GM23248 (cell line): ENCODE results near the gene KDM7A. TPM values are rescaled to one million over a fixed set of nuclear protein-coding genes. Genes with fewer than 3 reads are reported as not detected.

Experiments used
- DNase-seq: peaks from one replicate; pipeline ENCODE4 v3.0.0-alpha.2; 2015
- H2AFZ ChIP-seq: fragments of 200-600 bp; sonication (generic); 2 replicates; pipeline ENCODE4 v1.6.1; 2016; ENCODE audit warnings: antibody characterized with exemption
- H3F3A ChIP-seq: fragments of 200-600 bp; sonication (generic); 2 replicates; pipeline ENCODE4 v1.6.1; 2016; ENCODE audit warnings: mild to moderate bottlenecking, antibody characterized with exemption, mixed run types; ENCODE audit not compliant: insufficient read depth
- H3K27ac ChIP-seq: fragments of 200-600 bp; sonication (generic); 2 replicates; pipeline ENCODE4 v1.5.1; 2016; ENCODE audit warnings: mild to moderate bottlenecking
- H3K27me3 ChIP-seq: fragments of 200-600 bp; sonication (generic); replicated peaks from 2 replicates; pipeline ENCODE4 v1.6.1; 2016; ENCODE audit warnings: mild to moderate bottlenecking; ENCODE audit not compliant: insufficient read depth
- H3K36me3 ChIP-seq: fragments of 200-600 bp; sonication (generic); 2 replicates; pipeline ENCODE4 v1.6.1; 2016; ENCODE audit warnings: low read depth, mild to moderate bottlenecking
- H3K4me1 ChIP-seq: fragments of 200-600 bp; sonication (generic); 2 replicates; pipeline ENCODE4 v1.6.1; 2016; ENCODE audit warnings: mild to moderate bottlenecking; ENCODE audit not compliant: insufficient read depth
- H3K4me2 ChIP-seq: fragments of 200-600 bp; sonication (generic); one replicate; pipeline ENCODE4 v1.6.1; 2016; ENCODE audit warnings: mild to moderate bottlenecking; ENCODE audit not compliant: unreplicated experiment
- H3K4me3 ChIP-seq: fragments of 200-600 bp; sonication (generic); 2 replicates; pipeline ENCODE4 v1.5.1; 2016; ENCODE audit warnings: mild to moderate bottlenecking
- H3K79me2 ChIP-seq: fragments of 200-600 bp; sonication (generic); 2 replicates; pipeline ENCODE4 v1.6.1; 2016; ENCODE audit warnings: mild to moderate bottlenecking; ENCODE audit not compliant: insufficient read depth
- H3K9ac ChIP-seq: fragments of 200-600 bp; sonication (generic); 2 replicates; pipeline ENCODE4 v1.6.1; 2016; ENCODE audit warnings: mild to moderate bottlenecking
- H3K9me2 ChIP-seq: fragments of 200-600 bp; sonication (generic); 2 replicates; pipeline ENCODE4 v1.6.1; 2016; ENCODE audit warnings: mixed run types, mild to moderate bottlenecking, moderate library complexity; ENCODE audit not compliant: insufficient read depth
- H3K9me3 ChIP-seq: fragments of 200-600 bp; sonication (generic); one replicate; pipeline ENCODE4 v1.6.1; 2017; ENCODE audit warnings: low read depth
- H4K20me1 ChIP-seq: fragments of 200-600 bp; sonication (generic); 2 replicates; pipeline ENCODE4 v1.6.0; 2016; ENCODE audit not compliant: insufficient read depth
- EZH2 ChIP-seq: fragments of 200-600 bp; sonication (generic); IDR thresholded peaks from 2 replicates; pipeline ENCODE4 v1.6.1; 2018; ENCODE audit warnings: antibody characterized with exemption, mild to moderate bottlenecking; ENCODE audit not compliant: insufficient read depth, poor library complexity, severe bottlenecking
- EZH2phosphoT487 ChIP-seq: fragments of 200-600 bp; sonication (generic); IDR thresholded peaks from 2 replicates; pipeline ENCODE4 v1.6.1; 2018; ENCODE audit warnings: antibody characterized with exemption, moderate library complexity, mild to moderate bottlenecking, low read depth; ENCODE audit not compliant: insufficient read depth
- WGBS, 2 experiments: methylation state at CpG; one replicate each; pipeline ENCODE4 v1.1.6; 2015 to 2017; ENCODE audit warnings: low lambda C conversion rate in 2 of 2, low coverage in 1 of 2; ENCODE audit errors: missing lambda C conversion rate in 2 of 2; 5-methylcytosine and 5-hydroxymethylcytosine counted together
- in situ Hi-C: fragments of 300-500 bp; cut with MboI; formaldehyde crosslinking; loops from 2 replicates; pipeline ENCODE4 v1.15.0; 2020
- polyA plus RNA-seq: library from polyadenylated mRNA; unstranded; fragments of >200 nt; fragmentation: Nextera tagmentation; extraction: Ambion mirVana; gene quantifications from 2 replicates; pipeline ENCODE4 v1.2.1, GENCODE V29; 2016
- total RNA-seq: library from RNA; depleted of rRNA; stranded (reverse); fragments of >200 nt; shearing (Covaris generic); gene quantifications from 2 replicates; pipeline ENCODE4 v1.2.3, GENCODE V29; 2014

Gene KDM7A
- total and polyA plus RNA-seq, 2 experiments from 2014 or later, result 2.3 to 6.7 TPM

- in situ Hi-C loops, result no loop called here
- Histone ChIP-seq H3K4me1 (no peaks in the 10 kb centered on the region), H3K9me2 (no peaks in the 10 kb centered on the region), H3K4me2 (no peak overlapping the region), H3K27ac (no peak overlapping the region), H3F3A (0 out of 2 replicates have a peak, but pooled peaks cover 8% of the 10 kb centered on the region), H3K9me3 (no peaks in the 10 kb centered on the region), H2AFZ (no peak overlapping the region), H3K79me2 (peaks cover 99% of the 10 kb centered on the region), H4K20me1 (no peaks in the 10 kb centered on the region), H3K9ac (no peak overlapping the region), H3K27me3 (no peaks in the 10 kb centered on the region), H3K4me3 (no peak overlapping the region), H3K36me3 (no peaks in the 10 kb centered on the region; the same call in 1 of the 2 replicates)
- no peak for DNase-seq
- WGBS, 2 experiments, result 93 to 94% methylated on average over 7 of the region's 7 CpGs
- no peak for TF ChIP-seq EZH2phosphoT487
- TF ChIP-seq EZH2, result no peak
Observed at GRCh38 chr7:140153666-140154161, 23.1 kb downstream of the KDM7A start.

- Histone ChIP-seq H3K9me3 (no peaks in the 10 kb centered on the region), H3K4me1 (no peaks in the 10 kb centered on the region), H3K4me2 (no peak overlapping the region), H3K4me3 (no peak overlapping the region), H3K36me3 (no peaks in the 10 kb centered on the region), H3K27me3 (no peaks in the 10 kb centered on the region), H3K9ac (no peak overlapping the region), H4K20me1 (no peaks in the 10 kb centered on the region), H2AFZ (no peak overlapping the region), H3K9me2 (no peaks in the 10 kb centered on the region), H3K79me2 (peaks cover 99% of the 10 kb centered on the region), H3K27ac (no peak overlapping the region), H3F3A (no peaks in the 10 kb centered on the region)
- in situ Hi-C loops, result no loop called here
- no peak for DNase-seq
- TF ChIP-seq EZH2 (no peak), EZH2phosphoT487 (no peak)
- WGBS, 2 experiments, result 56 to 57% methylated on average over 4 of the region's 4 CpGs
Observed at GRCh38 chr7:140146574-140146973, 30.2 kb downstream of the KDM7A start.

GRCh38 chr7:140145709-140146108 lies 31.1 kb downstream of the KDM7A start:
- no peaks in the 10 kb centered on the region for H3F3A ChIP-seq
- H4K20me1 ChIP-seq, result no peaks in the 10 kb centered on the region
- no peak overlapping the region for H3K4me3 ChIP-seq
- peaks cover 99% of the 10 kb centered on the region for H3K79me2 ChIP-seq
- no peaks in the 10 kb centered on the region for H3K27me3 ChIP-seq
- no peak overlapping the region for H3K27ac ChIP-seq
- H3K9me2 ChIP-seq, result no peaks in the 10 kb centered on the region
- TF ChIP-seq EZH2 (no peak), EZH2phosphoT487 (no peak)
- no peak overlapping the region for H3K4me2 ChIP-seq
- no peak overlapping the region for H3K9ac ChIP-seq
- no peak for DNase-seq
- in situ Hi-C loops, result no loop called here
- H3K9me3 ChIP-seq, result no peaks in the 10 kb centered on the region
- H2AFZ ChIP-seq, result no peak overlapping the region
- no peaks in the 10 kb centered on the region for H3K36me3 ChIP-seq
- H3K4me1 ChIP-seq, result no peaks in the 10 kb centered on the region

- in situ Hi-C loops, result no loop called here
- no peak overlapping the region for H3K27ac ChIP-seq
- H4K20me1 ChIP-seq, result no peaks in the 10 kb centered on the region
- H2AFZ ChIP-seq, result no peak overlapping the region
- TF ChIP-seq EZH2, result no peak
- no peak for TF ChIP-seq EZH2phosphoT487
- no peaks in the 10 kb centered on the region for H3K27me3 ChIP-seq
- peak; percentile 18 for DNase-seq
- H3F3A ChIP-seq, result no peaks in the 10 kb centered on the region
- no peaks in the 10 kb centered on the region for H3K9me2 ChIP-seq
- H3K79me2 ChIP-seq, result peaks cover 99% of the 10 kb centered on the region
- no peaks in the 10 kb centered on the region for H3K4me1 ChIP-seq
- no peak overlapping the region for H3K4me3 ChIP-seq
- WGBS, 2 experiments, result 93 to 100% methylated on average over 2 of the region's 2 CpGs
- no peaks in the 10 kb centered on the region for H3K9me3 ChIP-seq
- no peaks in the 10 kb centered on the region for H3K36me3 ChIP-seq
- no peak overlapping the region for H3K9ac ChIP-seq
- H3K4me2 ChIP-seq, result no peak overlapping the region
Observed at GRCh38 chr7:140144821-140145220, 32.0 kb downstream of the KDM7A start.

- no peak overlapping the region for H3K27ac ChIP-seq
- no peaks in the 10 kb centered on the region for H3K9me2 ChIP-seq
- no peak for DNase-seq
- H4K20me1 ChIP-seq, result no peaks in the 10 kb centered on the region
- peaks cover 99% of the 10 kb centered on the region for H3K79me2 ChIP-seq
- TF ChIP-seq EZH2phosphoT487, result no peak
- TF ChIP-seq EZH2, result no peak
- H2AFZ ChIP-seq, result no peak overlapping the region
- H3K4me2 ChIP-seq, result no peak overlapping the region
- no peaks in the 10 kb centered on the region for H3K9me3 ChIP-seq
- no peaks in the 10 kb centered on the region for H3K36me3 ChIP-seq
- H3K9ac ChIP-seq, result no peak overlapping the region
- H3F3A ChIP-seq, result no peaks in the 10 kb centered on the region
- in situ Hi-C loops, result no loop called here
- H3K4me3 ChIP-seq, result no peak overlapping the region
- H3K27me3 ChIP-seq, result no peaks in the 10 kb centered on the region
- no peaks in the 10 kb centered on the region for H3K4me1 ChIP-seq
- 41 to 43% methylated on average over 3 of the region's 3 CpGs for WGBS, 2 experiments
Observed at GRCh38 chr7:140143997-140144396, 32.8 kb downstream of the KDM7A start.
